ENCODE data around the gene CXCL13.
"Not testable (repeated sequence)": the region's sequence is repeated elsewhere in the genome, so short reads cannot be mapped to it uniquely, and the experiment has no call there.

The CXCL13 gene

GRCh38 chr4:77636902-77637301 lies 31.3 kb downstream of the CXCL13 start:
- H3K36me3 Mint-ChIP-seq (ENCODE audit: low read depth): no peaks in the 10 kb centered on the region
- H3K4me1 Mint-ChIP-seq: no peaks in the 10 kb centered on the region
- no peaks in the 10 kb centered on the region for H3K27me3 Mint-ChIP-seq (ENCODE audit: low read depth, poor library complexity)

DNA sequence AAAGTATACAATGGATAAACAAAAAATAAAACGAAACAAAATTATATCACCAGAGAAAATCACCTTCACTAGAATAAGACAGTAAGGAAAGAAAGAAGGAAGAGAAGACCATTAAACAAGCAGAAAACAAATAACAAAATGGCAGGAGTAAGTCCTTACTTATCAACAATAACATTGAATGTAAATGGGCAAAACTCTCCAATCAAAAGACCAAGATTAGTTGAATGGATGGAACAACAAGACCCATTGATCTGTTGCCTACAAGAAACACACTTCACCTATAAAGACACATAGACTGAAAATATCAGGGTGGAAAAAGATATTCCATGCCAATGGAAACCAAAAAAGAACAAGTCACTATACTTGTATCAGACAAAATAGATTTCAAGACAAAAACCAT lies 38.4 kb downstream of the CXCL13 start:
- H3K27ac Mint-ChIP-seq; H3K4me3 Mint-ChIP-seq; DNase-seq; H3K4me1 Mint-ChIP-seq; H3K27me3 Mint-ChIP-seq (ENCODE audit: low read depth, poor library complexity): not testable (repeated sequence)
- Mint-ChIP-seq H3K36me3 (ENCODE audit: low read depth) (peaks cover 11% of the 10 kb centered on the region), H3K9me3 (peaks cover 44% of the 10 kb centered on the region)

More at GRCh38 chr4:77636902-77637301, 31.3 kb downstream of the CXCL13 start:
- TF ChIP-seq CTCF (IDR thresholded peaks at IDR 0.05): no peak
- Mint-ChIP-seq H3K4me3 (no peak overlapping the region), H3K27ac (no peak overlapping the region), H3K9me3 (peaks cover 24% of the 10 kb centered on the region)
- DNase-seq: no peak

DNA sequence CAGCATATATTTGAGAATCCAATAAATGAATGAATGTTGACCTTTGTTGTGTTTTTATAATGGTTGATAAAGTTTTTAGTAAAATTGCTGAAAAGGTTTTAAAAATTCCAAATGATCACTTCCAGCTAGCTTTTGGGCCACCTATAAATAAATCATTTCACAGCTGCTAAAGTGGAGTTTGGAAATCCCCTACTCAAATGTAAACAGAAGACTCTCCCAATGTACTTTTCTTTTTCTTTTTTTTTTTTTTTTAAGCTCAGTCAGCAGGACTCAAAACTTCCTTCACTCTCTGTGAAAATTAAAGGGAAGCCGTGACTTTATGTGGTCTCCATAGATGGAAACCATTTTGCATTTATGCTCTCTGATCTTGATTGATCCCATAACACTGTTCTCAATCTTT lies 45.2 kb downstream of the CXCL13 start:
- no peak overlapping the region for H3K27ac Mint-ChIP-seq
- peaks cover 3% of the 10 kb centered on the region for H3K27me3 Mint-ChIP-seq (ENCODE audit: low read depth, poor library complexity)
- H3K36me3 Mint-ChIP-seq (ENCODE audit: low read depth): peaks cover 11% of the 10 kb centered on the region
- no peak for TF ChIP-seq CTCF (IDR thresholded peaks at IDR 0.05)
- peaks cover 23% of the 10 kb centered on the region for H3K9me3 Mint-ChIP-seq
- no peak for DNase-seq
- H3K4me3 Mint-ChIP-seq: no peak overlapping the region
- peaks cover 17% of the 10 kb centered on the region for H3K4me1 Mint-ChIP-seq

DNA sequence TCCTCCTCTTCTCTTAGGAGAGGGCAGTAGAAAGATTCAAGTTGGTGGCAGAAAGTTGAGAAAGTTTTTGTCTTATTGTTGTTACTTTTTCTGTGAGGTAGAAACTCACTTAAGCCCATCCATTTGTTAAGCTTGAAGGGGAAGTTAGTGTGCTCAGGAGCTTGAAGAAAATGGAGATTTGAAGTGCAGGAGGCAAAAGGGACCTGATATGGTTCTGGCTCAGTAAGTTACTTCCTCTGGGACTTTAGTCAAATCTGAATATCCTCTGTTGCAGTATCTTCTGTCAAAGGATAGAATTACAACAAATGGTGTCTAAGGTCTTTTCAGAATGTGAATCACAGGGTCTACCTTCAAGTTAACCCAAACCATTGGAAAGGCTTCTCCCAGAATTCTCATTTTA lies 46.2 kb downstream of the CXCL13 start:
- Mint-ChIP-seq H3K27ac (no peak overlapping the region), H3K4me1 (peaks cover 17% of the 10 kb centered on the region), H3K4me3 (no peak overlapping the region), H3K36me3 (ENCODE audit: low read depth) (peaks cover 7% of the 10 kb centered on the region), H3K9me3 (peaks cover 20% of the 10 kb centered on the region), H3K27me3 (ENCODE audit: low read depth, poor library complexity) (peaks cover 3% of the 10 kb centered on the region)
- DNase-seq: no peak
- no peak for TF ChIP-seq CTCF (IDR thresholded peaks at IDR 0.05)

- Mint-ChIP-seq H3K27ac (no peak overlapping the region), H3K36me3 (ENCODE audit: low read depth) (peaks cover 2% of the 10 kb centered on the region), H3K4me1 (peaks cover 17% of the 10 kb centered on the region), H3K27me3 (ENCODE audit: low read depth, poor library complexity) (peaks cover 3% of the 10 kb centered on the region), H3K9me3 (peaks cover 20% of the 10 kb centered on the region), H3K4me3 (no peak overlapping the region)
- DNase-seq: no peak
- TF ChIP-seq CTCF (IDR thresholded peaks at IDR 0.05): no peak
Measured at GRCh38 chr4:77652237-77652897, 46.7 kb downstream of the CXCL13 start.

DNA sequence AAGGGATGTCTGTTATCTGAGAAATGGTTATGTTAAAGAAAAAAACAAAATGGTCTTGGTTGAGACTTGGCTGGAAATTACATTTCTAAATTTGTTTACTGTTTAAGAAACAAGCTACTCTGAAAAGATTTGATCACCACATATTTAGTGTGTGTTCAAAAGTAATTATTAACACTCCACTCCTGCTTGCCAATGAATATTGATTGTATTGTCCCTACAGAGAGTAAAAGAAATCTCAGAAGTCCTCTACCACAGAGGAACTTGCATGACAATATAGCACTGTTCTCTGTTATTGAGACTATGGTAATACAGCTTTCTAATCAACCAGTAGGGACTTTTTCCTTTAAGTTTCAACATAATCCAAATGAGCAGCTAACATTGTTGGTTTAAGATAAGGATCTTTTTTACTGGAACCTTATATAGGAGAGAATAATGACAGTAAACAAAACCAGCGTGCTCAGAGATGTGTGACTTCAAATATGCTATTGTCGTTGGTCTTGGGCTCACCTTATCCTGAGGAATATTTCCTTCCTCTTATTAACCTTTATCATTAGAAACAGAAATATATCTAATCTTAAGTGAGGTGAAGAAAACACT lies 47.6 kb downstream of the CXCL13 start:
- Mint-ChIP-seq H3K27ac (no peak overlapping the region), H3K27me3 (ENCODE audit: low read depth, poor library complexity) (peaks cover 5% of the 10 kb centered on the region), H3K4me1 (peaks cover 17% of the 10 kb centered on the region), H3K4me3 (no peak overlapping the region), H3K9me3 (peaks cover 20% of the 10 kb centered on the region), H3K36me3 (ENCODE audit: low read depth) (no peaks in the 10 kb centered on the region)
- no peak for DNase-seq
- no peak for TF ChIP-seq CTCF (IDR thresholded peaks at IDR 0.05)

GRCh38 chr4:77660318-77660717 lies 54.7 kb downstream of the CXCL13 start:
- H3K9me3 Mint-ChIP-seq: peaks cover 20% of the 10 kb centered on the region
- H3K4me3 Mint-ChIP-seq; H3K27me3 Mint-ChIP-seq (ENCODE audit: low read depth, poor library complexity); DNase-seq; H3K27ac Mint-ChIP-seq; H3K4me1 Mint-ChIP-seq; H3K36me3 Mint-ChIP-seq (ENCODE audit: low read depth): not testable (repeated sequence)

Measured in nephron progenitor cell (in vitro differentiated cells).